Mononuclear cell (primary cell): Measurements from ENCODE around the gene P2RX6. TPM values are rescaled to one million over a fixed set of nuclear protein-coding genes. Genes with fewer than 3 reads are reported as not detected.
"Not testable (repeated sequence)": the region's sequence is repeated elsewhere in the genome, so short reads cannot be mapped to it uniquely, and the experiment has no call there.

Experiments
- H3K27me3 ChIP-seq: 2 replicates; pipeline ENCODE4 v1.6.0; 2011; ENCODE audit warnings: low read length, control low read depth; ENCODE audit not compliant: insufficient read depth
- H3K4me1 ChIP-seq: 2 replicates; pipeline ENCODE4 v1.5.1; 2011; ENCODE audit warnings: mild to moderate bottlenecking, low read length, control low read depth; ENCODE audit not compliant: insufficient read depth
- H3K4me3 ChIP-seq: 2 replicates; pipeline ENCODE4 v1.5.1; 2011; ENCODE audit warnings: mild to moderate bottlenecking, low read length, moderate library complexity
- H3K9me3 ChIP-seq: 2 replicates; pipeline ENCODE4 v1.5.1; 2011; ENCODE audit warnings: low read depth, mild to moderate bottlenecking, control low read depth, low read length
- total RNA-seq: library from RNA; depleted of rRNA; stranded (reverse); fragments of >200 nt; gene quantifications from one replicate; pipeline ENCODE4 v1.2.3, GENCODE V29; 2012

Gene P2RX6
- total RNA-seq, 1 donor, result 0.21 TPM

GRCh38 chr22:21043860-21044535, 29.0 kb downstream of the P2RX6 start:
- H3K9me3 ChIP-seq, result no peaks in the 10 kb centered on the region
- H3K4me3 ChIP-seq, result no peak overlapping the region
- H3K27me3 ChIP-seq, result peaks cover 6% of the 10 kb centered on the region
- H3K4me1 ChIP-seq, result peaks cover 16% of the 10 kb centered on the region

GRCh38 chr22:21044931-21045584, 30.1 kb downstream of the P2RX6 start:
- Histone ChIP-seq H3K4me3 (no peak overlapping the region), H3K4me1 (peaks cover 16% of the 10 kb centered on the region), H3K9me3 (no peaks in the 10 kb centered on the region), H3K27me3 (peaks cover 6% of the 10 kb centered on the region)

GRCh38 chr22:21045585-21046294, 30.8 kb downstream of the P2RX6 start, which contains the start of gene LRRC74B:
Gene LRRC74B (plus strand): TSS chr22:21045946. CDS start chr22:21045987, 41 bp downstream.
- H3K4me3 ChIP-seq, result no peak within 1 kb of the TSS
- peaks cover 16% of the 10 kb centered on the region for H3K4me1 ChIP-seq
- no peaks in the 10 kb centered on the region for H3K9me3 ChIP-seq
- H3K27me3 ChIP-seq, result peaks cover 6% of the 10 kb centered on the region

GRCh38 chr22:21047035-21047661, 32.2 kb downstream of the P2RX6 start:
- Histone ChIP-seq H3K4me3 (no peak overlapping the region), H3K27me3 (peaks cover 6% of the 10 kb centered on the region), H3K9me3 (no peaks in the 10 kb centered on the region), H3K4me1 (peaks cover 16% of the 10 kb centered on the region)

GRCh38 chr22:21047730-21048129, 32.8 kb downstream of the P2RX6 start:
- Histone ChIP-seq H3K4me1 (peaks cover 16% of the 10 kb centered on the region), H3K27me3 (peaks cover 6% of the 10 kb centered on the region), H3K9me3 (no peaks in the 10 kb centered on the region), H3K4me3 (no peak overlapping the region)

GRCh38 chr22:21048448-21048847, 33.5 kb downstream of the P2RX6 start:
- H3K4me1 ChIP-seq, result peaks cover 16% of the 10 kb centered on the region
- H3K9me3 ChIP-seq, H3K4me3 ChIP-seq, H3K27me3 ChIP-seq: not testable (repeated sequence)

- H3K4me1 ChIP-seq, result peaks cover 16% of the 10 kb centered on the region
- H3K27me3 ChIP-seq, H3K9me3 ChIP-seq, H3K4me3 ChIP-seq: not testable (repeated sequence)
Observed at GRCh38 chr22:21048965-21049364, 34.0 kb downstream of the P2RX6 start.

- H3K4me1 ChIP-seq, result peaks cover 8% of the 10 kb centered on the region
Observed at GRCh38 chr22:21051145-21051830, 36.3 kb downstream of the P2RX6 start.

GRCh38 chr22:21051831-21052400, 37.0 kb downstream of the P2RX6 start:
- Histone ChIP-seq H3K27me3 (no peaks in the 10 kb centered on the region), H3K9me3 (no peaks in the 10 kb centered on the region), H3K4me1 (peaks cover 8% of the 10 kb centered on the region), H3K4me3 (no peak overlapping the region)

More at GRCh38 chr22:21051145-21051830, 36.3 kb downstream of the P2RX6 start:
- H3K27me3 ChIP-seq, result no peaks in the 10 kb centered on the region
- H3K4me3 ChIP-seq, result no peak overlapping the region
- H3K9me3 ChIP-seq, result no peaks in the 10 kb centered on the region

GRCh38 chr22:21052715-21053459, 37.9 kb downstream of the P2RX6 start:
- H3K4me1 ChIP-seq, result peaks cover 8% of the 10 kb centered on the region
- no peaks in the 10 kb centered on the region for H3K9me3 ChIP-seq
- no peak overlapping the region for H3K4me3 ChIP-seq
- no peaks in the 10 kb centered on the region for H3K27me3 ChIP-seq

GRCh38 chr22:21054046-21054713, 39.2 kb downstream of the P2RX6 start:
- H3K9me3 ChIP-seq, result no peaks in the 10 kb centered on the region
- H3K27me3 ChIP-seq, result no peaks in the 10 kb centered on the region
- H3K4me3 ChIP-seq, result no peak overlapping the region
- H3K4me1 ChIP-seq, result peaks cover 8% of the 10 kb centered on the region

GRCh38 chr22:21054714-21055563, 40.0 kb downstream of the P2RX6 start:
- peaks cover 8% of the 10 kb centered on the region for H3K4me1 ChIP-seq
- no peaks in the 10 kb centered on the region for H3K9me3 ChIP-seq
- H3K4me3 ChIP-seq, result no peak overlapping the region
- H3K27me3 ChIP-seq, result no peaks in the 10 kb centered on the region

GRCh38 chr22:21055564-21055834, 40.5 kb downstream of the P2RX6 start:
- no peak overlapping the region for H3K4me3 ChIP-seq
- peaks cover 8% of the 10 kb centered on the region for H3K4me1 ChIP-seq
- H3K27me3 ChIP-seq, result no peaks in the 10 kb centered on the region
- no peaks in the 10 kb centered on the region for H3K9me3 ChIP-seq
